ENCODE results near the gene SLC22A4.

DNA sequence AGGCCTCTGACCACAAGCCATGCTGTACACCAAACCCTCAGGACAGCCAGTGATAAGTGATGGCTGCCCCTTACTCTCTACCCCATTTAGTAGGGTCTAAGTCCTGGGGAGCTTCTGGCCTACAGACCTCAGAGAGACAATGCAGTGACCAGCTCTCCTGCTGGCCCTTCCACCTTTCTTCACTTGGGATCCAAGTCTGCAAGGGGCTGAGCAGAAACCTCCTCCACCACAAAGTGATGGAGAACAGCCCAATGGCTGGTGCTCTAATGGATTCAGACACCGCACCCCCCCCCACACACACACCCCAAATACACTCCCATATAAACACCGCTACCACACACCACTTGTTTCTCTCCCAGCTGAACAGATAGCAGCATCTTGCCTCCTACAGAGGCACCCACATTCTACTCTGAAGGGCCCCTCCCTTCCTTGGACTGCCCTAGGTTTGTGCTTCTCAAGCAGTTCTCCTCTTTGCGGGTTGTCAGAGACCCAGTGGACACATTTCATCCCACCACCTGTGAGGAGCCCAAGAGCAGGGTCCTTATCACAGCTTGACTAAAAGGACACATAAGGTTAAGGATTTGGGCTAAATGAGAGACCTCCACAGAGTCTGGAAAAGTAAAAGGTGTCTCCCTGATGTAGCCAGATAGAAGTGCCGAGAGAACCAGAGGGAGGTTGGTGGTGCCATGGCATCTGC, 38.0 kb upstream of the SLC22A4 start:
- no peak for TF ChIP-seq POLR2A (IDR thresholded peaks at IDR 0.05)
- no peak for TF ChIP-seq CTCF (IDR thresholded peaks at IDR 0.05)
